Sigmoid colon (tissue), 7 donors: ENCODE results near the gene MUC7. TPM values are rescaled to one million over a fixed set of nuclear protein-coding genes. Genes with fewer than 3 reads are reported as not detected.

ENCODE experiments used
- DNase-seq: peaks from one replicate; pipeline ENCODE4 v3.0.0-alpha.2; 2019
- H3K27ac ChIP-seq, 4 donors: fragments of 200-600 bp; sonication (generic); one replicate each; pipeline ENCODE4 v1.5.1; 2016 to 2019; ENCODE audit warnings: mild to moderate bottlenecking in 1 of 4
- H3K27me3 ChIP-seq, 3 donors: fragments of 200-600 bp; sonication (generic); one replicate each; pipeline ENCODE4 v1.5.1; 2019; ENCODE audit warnings: mild to moderate bottlenecking in 1 of 3
- H3K36me3 ChIP-seq, 4 donors: fragments of 200-600 bp; sonication (generic); one replicate each; pipeline ENCODE4 v1.5.1; 2016 to 2019
- H3K4me1 ChIP-seq, 4 donors: fragments of 200-600 bp; sonication (generic); one replicate each; pipeline ENCODE4 v1.5.1; 2017 to 2019
- H3K4me3 ChIP-seq, 4 donors: fragments of 200-600 bp; sonication (generic); one replicate each; pipeline ENCODE4 v1.5.1; 2017 to 2019; ENCODE audit warnings: mild to moderate bottlenecking in 2 of 4, moderate library complexity in 1 of 4
- H3K9me3 ChIP-seq, 4 donors: fragments of 200-600 bp in 3 of 4; sonication (generic) in 3 of 4; one replicate each; pipeline versions ENCODE4 v1.5.1 to v1.6.1; 2013 to 2019
- EP300 ChIP-seq, 4 donors: sonication (generic); formaldehyde crosslinking; IDR thresholded peaks; one replicate each; pipeline ENCODE4 v1.6.1; 2017; ENCODE audit warnings: antibody characterized with exemption in 4 of 4
- POLR2A ChIP-seq, 2 donors: fragments of 450-650 bp; IDR thresholded peaks; one replicate each; pipeline ENCODE4 v1.6.1; 2016; ENCODE audit warnings: antibody characterized with exemption in 2 of 2, mild to moderate bottlenecking in 2 of 2, moderate library complexity in 2 of 2
- POLR2AphosphoS5 ChIP-seq, 4 donors: sonication (generic); formaldehyde crosslinking; IDR thresholded peaks; one replicate each; pipeline ENCODE4 v1.6.1; 2017; ENCODE audit warnings: antibody characterized with exemption in 4 of 4
- WGBS, 2 donors: extraction: QIAGEN DNeasy Blood & Tissue Kit; methylation state at CpG; one replicate each; pipeline ENCODE4 v1.1.7; 2013; 5-methylcytosine and 5-hydroxymethylcytosine counted together
- intact Hi-C: fragments of 100-400 bp; cut with DNase I; formaldehyde crosslinking; loops from one replicate; pipeline ENCODE4 v1.15.1; 2023
- polyA plus RNA-seq, 3 donors: library from polyadenylated mRNA; stranded (reverse); fragments of 200-250 nt; gene quantifications; one replicate each; pipeline ENCODE4 v1.2.3, GENCODE V29; 2013
- total RNA-seq, 4 donors: library from RNA; depleted of rRNA; stranded (reverse); fragments of >200 nt; gene quantifications; one replicate each; pipeline ENCODE4 v1.1.0, GENCODE V29; 2016
- TF ChIP-seq, protein P1 (sequence below), 4 experiments: fragments of 450-650 bp in 3 of 4; fragments of 200-600 bp in 1 of 4; IDR thresholded peaks; one replicate each; pipeline ENCODE4 v1.5.1; 2016 to 2019; ENCODE audit warnings: antibody characterized with exemption in 4 of 4, mild to moderate bottlenecking in 3 of 4, moderate library complexity in 2 of 4
- donor health status: healthy with polysubstance abuse.
- donor health status: Bipolar disorder and iron deficiency.
- donor health status: healthy.

Gene MUC7
- total RNA-seq, result not detected
- not detected for polyA plus RNA-seq

DNA sequence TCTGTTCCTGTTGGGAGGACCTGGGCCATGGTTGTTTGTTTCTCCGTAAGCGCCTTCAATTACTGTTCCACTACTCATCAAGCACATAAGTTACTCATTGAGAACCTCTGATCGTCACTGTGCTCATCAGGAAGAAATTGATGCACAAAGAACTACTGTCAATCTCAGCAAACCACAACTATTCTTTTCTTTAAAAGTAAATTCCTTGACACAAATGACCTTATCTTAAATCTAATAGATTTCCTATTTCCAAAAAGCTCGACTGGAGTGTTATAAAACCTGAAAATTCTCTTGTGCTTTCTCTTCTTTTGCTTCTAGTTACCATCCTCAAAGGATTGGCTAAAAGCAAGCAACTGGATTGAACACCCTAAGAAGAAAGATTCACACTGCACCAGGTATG is at the start of gene MUC7:
MUC7 (plus strand) TSS at position 301 of the 400 bp plus-strand sequence. CDS start 1,825 bp downstream, outside the sequence.
- Histone ChIP-seq H3K4me3 (no peak within 1 kb of the TSS), H3K36me3 (no peaks in the 10 kb centered on the region), H3K4me1 (no peaks in the 10 kb centered on the region), H3K9me3 (no peaks in the 10 kb centered on the region), H3K27ac (no peak within 1 kb of the TSS), H3K27me3 (no peaks in the 10 kb centered on the region)
- 61 to 69% methylated on average over 4 of the region's 4 CpGs for whole genome bisulfite sequencing, 2 donors
- no peak for DNase-seq
- TF ChIP-seq POLR2A (IDR thresholded peaks at IDR 0.05) (no peak), EP300 (IDR thresholded peaks at IDR 0.05) (no peak), POLR2AphosphoS5 (IDR thresholded peaks at IDR 0.05) (no peak)
- TF ChIP-seq, protein P1, sequence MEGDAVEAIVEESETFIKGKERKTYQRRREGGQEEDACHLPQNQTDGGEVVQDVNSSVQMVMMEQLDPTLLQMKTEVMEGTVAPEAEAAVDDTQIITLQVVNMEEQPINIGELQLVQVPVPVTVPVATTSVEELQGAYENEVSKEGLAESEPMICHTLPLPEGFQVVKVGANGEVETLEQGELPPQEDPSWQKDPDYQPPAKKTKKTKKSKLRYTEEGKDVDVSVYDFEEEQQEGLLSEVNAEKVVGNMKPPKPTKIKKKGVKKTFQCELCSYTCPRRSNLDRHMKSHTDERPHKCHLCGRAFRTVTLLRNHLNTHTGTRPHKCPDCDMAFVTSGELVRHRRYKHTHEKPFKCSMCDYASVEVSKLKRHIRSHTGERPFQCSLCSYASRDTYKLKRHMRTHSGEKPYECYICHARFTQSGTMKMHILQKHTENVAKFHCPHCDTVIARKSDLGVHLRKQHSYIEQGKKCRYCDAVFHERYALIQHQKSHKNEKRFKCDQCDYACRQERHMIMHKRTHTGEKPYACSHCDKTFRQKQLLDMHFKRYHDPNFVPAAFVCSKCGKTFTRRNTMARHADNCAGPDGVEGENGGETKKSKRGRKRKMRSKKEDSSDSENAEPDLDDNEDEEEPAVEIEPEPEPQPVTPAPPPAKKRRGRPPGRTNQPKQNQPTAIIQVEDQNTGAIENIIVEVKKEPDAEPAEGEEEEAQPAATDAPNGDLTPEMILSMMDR (IDR thresholded peaks at IDR 0.05), result no peak
- intact Hi-C loops, result no loop called here

DNA sequence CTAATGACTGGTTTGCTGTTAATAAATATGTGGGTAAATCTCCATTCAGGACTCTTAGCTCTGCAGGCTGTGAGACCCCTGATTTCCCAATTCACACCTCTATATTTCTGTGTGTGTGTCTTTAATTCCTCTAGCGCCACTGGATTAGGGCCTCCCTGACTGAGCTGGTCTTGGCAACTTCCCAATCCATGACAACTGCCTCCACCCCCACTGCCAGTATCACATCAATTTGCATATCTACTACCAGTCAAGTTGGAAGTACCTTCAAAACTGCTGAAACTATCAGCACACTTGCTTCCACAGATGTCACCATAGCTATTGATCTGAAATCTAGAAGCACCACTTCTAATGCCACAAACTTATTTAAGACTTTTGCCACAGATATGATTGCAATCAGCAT is 46.7 kb upstream of the MUC7 start:
- Histone ChIP-seq H3K9me3 (no peaks in the 10 kb centered on the region), H3K36me3 (no peaks in the 10 kb centered on the region), H3K27ac (no peak overlapping the region), H3K27me3 (no peaks in the 10 kb centered on the region), H3K4me3 (no peak overlapping the region), H3K4me1 (no peaks in the 10 kb centered on the region)
- DNase-seq, result no peak
- intact Hi-C loops, result no loop called here
- WGBS, 2 donors, result 63 to 84% methylated on average over 1 of the region's 1 CpG
- TF ChIP-seq EP300 (IDR thresholded peaks at IDR 0.05) (no peak), POLR2AphosphoS5 (IDR thresholded peaks at IDR 0.05) (no peak), POLR2A (IDR thresholded peaks at IDR 0.05) (no peak)
- TF ChIP-seq, protein P1 (IDR thresholded peaks at IDR 0.05), result no peak

DNA sequence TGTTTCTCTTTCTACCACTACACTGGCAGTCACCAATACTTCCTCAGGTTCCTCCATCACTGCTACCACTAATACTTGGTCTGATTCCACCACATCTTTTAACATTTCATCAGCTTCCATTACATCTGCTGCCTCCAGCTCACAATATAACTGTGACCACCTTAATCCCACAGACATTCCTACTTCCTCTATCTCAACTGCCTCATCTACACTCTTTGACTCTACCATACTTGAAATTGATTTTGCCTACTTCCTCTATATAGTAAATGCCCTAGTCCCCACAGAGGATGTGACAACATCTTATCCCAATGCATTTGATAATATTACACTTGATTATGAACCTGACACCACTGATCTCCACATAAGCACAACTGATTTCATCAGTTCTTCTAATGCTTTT is 45.2 kb upstream of the MUC7 start:
- Histone ChIP-seq H3K4me1 (no peaks in the 10 kb centered on the region), H3K27ac (no peak overlapping the region), H3K9me3 (no peaks in the 10 kb centered on the region), H3K36me3 (no peaks in the 10 kb centered on the region), H3K4me3 (no peak overlapping the region), H3K27me3 (no peaks in the 10 kb centered on the region)
- no peak for DNase-seq
- TF ChIP-seq, protein P1 (IDR thresholded peaks at IDR 0.05), result no peak
- TF ChIP-seq POLR2AphosphoS5 (IDR thresholded peaks at IDR 0.05), result no peak
- TF ChIP-seq EP300 (IDR thresholded peaks at IDR 0.05), result no peak
- no peak for TF ChIP-seq POLR2A (IDR thresholded peaks at IDR 0.05)
- intact Hi-C loops, result no loop called here

DNA sequence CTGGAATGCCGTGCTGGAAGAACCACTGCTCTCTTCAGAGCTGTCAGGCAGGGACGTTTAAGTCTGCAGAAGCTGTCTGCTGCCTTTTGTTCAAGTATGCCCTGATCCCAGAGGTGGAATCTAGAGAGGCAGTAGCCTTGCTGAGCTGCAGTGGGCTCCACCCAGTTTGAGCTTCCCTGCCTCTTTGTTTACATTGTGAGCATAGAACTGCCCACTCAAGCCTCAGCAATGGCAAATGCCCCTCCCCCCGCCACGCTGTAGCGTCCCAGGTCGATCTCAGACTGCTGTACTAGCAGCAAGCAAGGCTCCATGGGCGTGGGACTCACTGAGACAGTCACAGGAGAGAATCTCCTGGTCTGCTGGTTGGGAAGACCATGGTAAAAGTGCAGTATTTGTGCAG is 34.8 kb upstream of the MUC7 start:
- Histone ChIP-seq H3K27me3 (no peaks in the 10 kb centered on the region), H3K9me3 (no peaks in the 10 kb centered on the region), H3K4me1 (no peaks in the 10 kb centered on the region), H3K4me3 (no peak overlapping the region), H3K27ac (no peak overlapping the region), H3K36me3 (no peaks in the 10 kb centered on the region)
- DNase-seq, result no peak
- TF ChIP-seq, protein P1 (IDR thresholded peaks at IDR 0.05), result no peak
- intact Hi-C loops, result no loop called here
- WGBS, 2 donors, result 46 to 52% methylated on average over 7 of the region's 7 CpGs

DNA sequence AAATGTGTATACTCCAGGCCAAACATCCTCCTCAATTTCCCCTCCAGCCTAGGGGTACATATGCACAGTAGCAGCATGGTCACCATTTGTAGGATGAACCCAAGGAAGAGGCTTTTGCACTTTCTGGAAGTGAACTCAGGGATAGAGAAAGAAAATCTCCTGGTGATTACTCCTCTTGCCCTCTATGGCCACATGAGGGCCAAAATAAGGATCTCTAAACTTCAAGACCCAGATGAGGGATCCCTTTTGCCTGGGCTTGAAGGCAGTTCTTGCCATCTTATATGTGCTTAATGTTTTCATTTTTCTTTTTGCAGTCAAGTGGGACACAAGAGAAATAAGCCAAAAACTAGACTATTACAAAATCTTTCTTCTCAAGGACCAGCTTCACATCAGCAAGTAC is 29.5 kb upstream of the MUC7 start:
- no peak for DNase-seq
- Histone ChIP-seq H3K9me3 (no peaks in the 10 kb centered on the region), H3K4me1 (no peaks in the 10 kb centered on the region)

More for the DNA sequence above, 29.5 kb upstream of the MUC7 start:
- intact Hi-C loops, result no loop called here
- Histone ChIP-seq H3K27ac (no peak overlapping the region), H3K27me3 (no peaks in the 10 kb centered on the region), H3K4me3 (no peak overlapping the region), H3K36me3 (no peaks in the 10 kb centered on the region)
- TF ChIP-seq POLR2A (IDR thresholded peaks at IDR 0.05) (no peak), EP300 (IDR thresholded peaks at IDR 0.05) (no peak), POLR2AphosphoS5 (IDR thresholded peaks at IDR 0.05) (no peak)
- TF ChIP-seq, protein P1 (IDR thresholded peaks at IDR 0.05), result no peak
